Panc1 (cell line): Measurements from ENCODE around the gene TPGS1. TPM values are rescaled to one million over a fixed set of nuclear protein-coding genes. Genes with fewer than 3 reads are reported as not detected.

Experiments
- ATAC-seq: fragments of 200-7000 bp; cut with Tn5 transposase; 2 replicates; pipeline ENCODE4 v1.9.1; 2020; ENCODE audit warnings: mild to moderate bottlenecking, moderate library complexity
- BruUV-seq: library from RNA; stranded (reverse); fragments of 400-500 nt; replicated peaks from 2 replicates; lab custom pipeline; 2021; lab: Mats Ljungman, UMichigan
- CTCF ChIA-PET: fragments of 300-600 bp; sonication (Branson Sonifier 250); formaldehyde crosslinking; loops from one replicate; lab custom pipeline; 2022; ENCODE audit warnings: antibody characterized with exemption; lab: Charles Lee
- POLR2A ChIA-PET: fragments of 300-600 bp; sonication (Branson Sonifier 250); formaldehyde crosslinking; loops from one replicate; lab custom pipeline; 2022; ENCODE audit warnings: antibody characterized with exemption; lab: Charles Lee
- DNase-seq: peaks from one replicate; pipeline ENCODE4 v3.0.0-alpha.2; 2010; ENCODE audit warnings: low read depth, low spot score
- H3K27ac ChIP-seq: 2 replicates; pipeline ENCODE4 v1.5.1; 2011; ENCODE audit warnings: mild to moderate bottlenecking, low read length, inconsistent platforms
- H3K27me3 ChIP-seq: fragments of 200-500 bp; sonication (Bioruptor generic); 2 replicates; pipeline ENCODE4 v1.6.0; 2014; ENCODE audit warnings: low read length, inconsistent platforms; ENCODE audit not compliant: control insufficient read depth, insufficient read depth
- H3K36me3 ChIP-seq: fragments of 200-500 bp; sonication (Bioruptor generic); 2 replicates; pipeline ENCODE4 v1.5.1; 2014; ENCODE audit warnings: inconsistent platforms, mild to moderate bottlenecking, low read length, moderate library complexity; ENCODE audit not compliant: control insufficient read depth, insufficient read depth
- H3K4me1 ChIP-seq: 2 replicates; pipeline ENCODE4 v1.5.1; 2011; ENCODE audit warnings: inconsistent platforms, mild to moderate bottlenecking, low read length, moderate library complexity; ENCODE audit not compliant: control insufficient read depth, insufficient read depth
- H3K4me3 ChIP-seq, 2 experiments: 2 replicates each; pipeline ENCODE4 v1.5.1; 2011 to 2012; ENCODE audit warnings: low read depth in 2 of 2, low read length in 2 of 2, mild to moderate bottlenecking in 2 of 2, inconsistent platforms in 1 of 2, moderate library complexity in 1 of 2
- H3K9me3 ChIP-seq: fragments of 200-500 bp; sonication (Bioruptor generic); 2 replicates; pipeline ENCODE4 v1.5.1; 2014; ENCODE audit warnings: low read depth, mild to moderate bottlenecking, inconsistent platforms, low read length, moderate library complexity; ENCODE audit not compliant: control insufficient read depth, insufficient read depth
- POLR2AphosphoS5 ChIP-seq: IDR thresholded peaks from 2 replicates; pipeline ENCODE4 v1.6.1; 2012; ENCODE audit warnings: mild to moderate bottlenecking, low read depth, low read length, moderate library complexity
- SIN3A ChIP-seq: IDR thresholded peaks from 2 replicates; pipeline ENCODE4 v1.6.1; 2012; ENCODE audit warnings: low read depth, mild to moderate bottlenecking, low read length, moderate library complexity, borderline replicate concordance; ENCODE audit not compliant: insufficient read depth
- TCF7L2 ChIP-seq: IDR thresholded peaks from 2 replicates; pipeline ENCODE4 v1.6.1; 2011; ENCODE audit warnings: mild to moderate bottlenecking, low read depth, low read length, inconsistent platforms
- in situ Hi-C: cut with HindIII; loops from 2 replicates; pipeline ENCODE4 v1.10.0; 2016; ENCODE audit warnings: low sequenced_read_pairs, low pct_unique_long_range_greater_than_20kb
- intact Hi-C: fragments of 100-400 bp; cut with micrococcal nuclease; formaldehyde crosslinking; loops from one replicate; pipeline ENCODE4 v1.10.0; 2022; ENCODE audit not compliant: unreplicated experiment
- total RNA-seq: library from RNA; stranded (reverse); gene quantifications from one replicate; pipeline ENCODE4 v1.2.1, GENCODE V29; 2021; ENCODE audit not compliant: unreplicated experiment
- TF ChIP-seq, protein P1 (sequence below), 2 experiments: IDR thresholded peaks; 2 replicates each; pipeline ENCODE4 v1.6.1; 2011 to 2012; ENCODE audit warnings: low read depth in 2 of 2, control low read depth in 1 of 2, low read length in 1 of 2, mild to moderate bottlenecking in 1 of 2, moderate library complexity in 1 of 2; ENCODE audit not compliant: insufficient read depth in 1 of 2
- TF ChIP-seq, protein P2 (sequence below): fragments of 450-650 bp; IDR thresholded peaks from 2 replicates; pipeline ENCODE4 v1.5.1; 2017; ENCODE audit warnings: mild to moderate bottlenecking

The TPGS1 gene
- total RNA-seq, 1 experiment from 2014 or later, result 17.6 TPM

DNA sequence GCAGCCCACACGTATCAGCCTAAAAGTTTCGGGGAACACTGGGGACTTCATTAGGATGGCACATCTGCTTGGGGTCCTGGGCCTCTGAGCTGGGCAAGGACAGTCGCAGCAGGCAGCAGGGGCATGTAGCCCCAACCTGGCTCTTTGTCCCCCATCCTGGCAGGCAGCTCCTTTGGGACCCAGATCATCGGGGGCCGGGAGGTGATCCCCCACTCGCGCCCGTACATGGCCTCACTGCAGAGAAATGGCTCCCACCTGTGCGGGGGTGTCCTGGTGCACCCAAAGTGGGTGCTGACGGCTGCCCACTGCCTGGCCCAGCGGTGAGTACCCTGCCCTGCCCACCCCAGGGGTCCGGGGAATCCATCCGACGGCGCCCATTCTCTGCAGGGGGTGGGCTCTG, 39.8 kb downstream of the TPGS1 start:
- intact Hi-C loops (no loop called here), in situ Hi-C loops (no loop called here)
- ATAC-seq (no peak), DNase-seq (no peak)
- BruUV-seq, result no TSS peak
- no peak overlapping the region for H3K27ac ChIP-seq
- H3K4me3 ChIP-seq, result no peak overlapping the region
- no peaks in the 10 kb centered on the region for H3K27me3 ChIP-seq
- H3K9me3 ChIP-seq, result no peaks in the 10 kb centered on the region
- TF ChIP-seq, protein P1, sequence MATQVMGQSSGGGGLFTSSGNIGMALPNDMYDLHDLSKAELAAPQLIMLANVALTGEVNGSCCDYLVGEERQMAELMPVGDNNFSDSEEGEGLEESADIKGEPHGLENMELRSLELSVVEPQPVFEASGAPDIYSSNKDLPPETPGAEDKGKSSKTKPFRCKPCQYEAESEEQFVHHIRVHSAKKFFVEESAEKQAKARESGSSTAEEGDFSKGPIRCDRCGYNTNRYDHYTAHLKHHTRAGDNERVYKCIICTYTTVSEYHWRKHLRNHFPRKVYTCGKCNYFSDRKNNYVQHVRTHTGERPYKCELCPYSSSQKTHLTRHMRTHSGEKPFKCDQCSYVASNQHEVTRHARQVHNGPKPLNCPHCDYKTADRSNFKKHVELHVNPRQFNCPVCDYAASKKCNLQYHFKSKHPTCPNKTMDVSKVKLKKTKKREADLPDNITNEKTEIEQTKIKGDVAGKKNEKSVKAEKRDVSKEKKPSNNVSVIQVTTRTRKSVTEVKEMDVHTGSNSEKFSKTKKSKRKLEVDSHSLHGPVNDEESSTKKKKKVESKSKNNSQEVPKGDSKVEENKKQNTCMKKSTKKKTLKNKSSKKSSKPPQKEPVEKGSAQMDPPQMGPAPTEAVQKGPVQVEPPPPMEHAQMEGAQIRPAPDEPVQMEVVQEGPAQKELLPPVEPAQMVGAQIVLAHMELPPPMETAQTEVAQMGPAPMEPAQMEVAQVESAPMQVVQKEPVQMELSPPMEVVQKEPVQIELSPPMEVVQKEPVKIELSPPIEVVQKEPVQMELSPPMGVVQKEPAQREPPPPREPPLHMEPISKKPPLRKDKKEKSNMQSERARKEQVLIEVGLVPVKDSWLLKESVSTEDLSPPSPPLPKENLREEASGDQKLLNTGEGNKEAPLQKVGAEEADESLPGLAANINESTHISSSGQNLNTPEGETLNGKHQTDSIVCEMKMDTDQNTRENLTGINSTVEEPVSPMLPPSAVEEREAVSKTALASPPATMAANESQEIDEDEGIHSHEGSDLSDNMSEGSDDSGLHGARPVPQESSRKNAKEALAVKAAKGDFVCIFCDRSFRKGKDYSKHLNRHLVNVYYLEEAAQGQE (IDR thresholded peaks at IDR 0.05; ENCODE audit: insufficient read depth in 1 of 2, low read depth in 2 of 2, low read length in 1 of 2), result no peak
- TF ChIP-seq TCF7L2, result no peak
- TF ChIP-seq, protein P2, sequence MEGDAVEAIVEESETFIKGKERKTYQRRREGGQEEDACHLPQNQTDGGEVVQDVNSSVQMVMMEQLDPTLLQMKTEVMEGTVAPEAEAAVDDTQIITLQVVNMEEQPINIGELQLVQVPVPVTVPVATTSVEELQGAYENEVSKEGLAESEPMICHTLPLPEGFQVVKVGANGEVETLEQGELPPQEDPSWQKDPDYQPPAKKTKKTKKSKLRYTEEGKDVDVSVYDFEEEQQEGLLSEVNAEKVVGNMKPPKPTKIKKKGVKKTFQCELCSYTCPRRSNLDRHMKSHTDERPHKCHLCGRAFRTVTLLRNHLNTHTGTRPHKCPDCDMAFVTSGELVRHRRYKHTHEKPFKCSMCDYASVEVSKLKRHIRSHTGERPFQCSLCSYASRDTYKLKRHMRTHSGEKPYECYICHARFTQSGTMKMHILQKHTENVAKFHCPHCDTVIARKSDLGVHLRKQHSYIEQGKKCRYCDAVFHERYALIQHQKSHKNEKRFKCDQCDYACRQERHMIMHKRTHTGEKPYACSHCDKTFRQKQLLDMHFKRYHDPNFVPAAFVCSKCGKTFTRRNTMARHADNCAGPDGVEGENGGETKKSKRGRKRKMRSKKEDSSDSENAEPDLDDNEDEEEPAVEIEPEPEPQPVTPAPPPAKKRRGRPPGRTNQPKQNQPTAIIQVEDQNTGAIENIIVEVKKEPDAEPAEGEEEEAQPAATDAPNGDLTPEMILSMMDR, result no peak
- no peak for TF ChIP-seq SIN3A
- no peak for TF ChIP-seq POLR2AphosphoS5
- H3K36me3 ChIP-seq, result no peaks in the 10 kb centered on the region
- CTCF ChIA-PET, result interaction anchor here (0.5 kb wide), 1 partner anchor 35 kb away, joined by 4 read pairs; no protein-coding TSS in a partner anchor
- POLR2A ChIA-PET, result no interaction called here
- no peaks in the 10 kb centered on the region for H3K4me1 ChIP-seq

DNA sequence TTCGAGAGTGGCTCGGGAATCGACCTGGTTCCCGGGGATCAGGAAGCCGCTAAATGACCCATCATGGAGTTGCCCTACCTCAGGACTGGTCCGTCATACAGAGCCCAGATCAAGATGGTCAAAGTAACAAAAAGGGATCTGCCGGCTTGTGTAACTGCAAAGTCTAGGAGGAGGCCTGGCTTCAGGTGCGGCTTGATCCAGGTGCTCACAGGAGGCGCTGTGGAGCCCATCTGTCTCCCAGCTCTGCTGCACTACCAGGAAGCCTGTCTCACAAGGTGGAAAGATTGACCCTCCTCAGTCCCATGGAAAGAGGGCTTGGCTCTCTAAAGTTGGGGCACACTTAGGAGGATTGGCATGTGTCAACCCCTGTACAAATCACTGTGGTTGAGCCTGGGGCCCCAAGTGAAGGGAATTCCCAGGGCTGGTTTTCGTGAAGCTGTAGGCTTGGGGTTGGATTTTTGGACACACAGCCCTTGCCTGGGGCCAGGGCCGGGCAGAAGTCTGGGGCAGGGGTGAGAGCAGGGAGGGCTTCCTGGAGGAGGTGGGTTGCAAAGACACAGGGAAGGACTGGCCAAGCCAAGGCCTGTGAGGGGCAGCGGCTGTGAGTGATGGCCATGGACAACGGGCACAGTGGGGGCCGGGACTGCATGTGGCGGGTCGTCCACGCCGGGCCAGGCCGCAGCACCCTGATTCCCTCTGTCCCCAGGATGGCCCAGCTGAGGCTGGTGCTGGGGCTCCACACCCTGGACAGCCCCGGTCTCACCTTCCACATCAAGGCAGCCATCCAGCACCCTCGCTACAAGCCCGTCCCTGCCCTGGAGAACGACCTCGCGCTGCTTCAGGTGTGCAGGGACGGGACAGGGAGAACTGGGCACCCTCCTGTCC, 40.8 kb downstream of the TPGS1 start:
- POLR2A ChIA-PET, result no interaction called here
- H3K27ac ChIP-seq, result no peak overlapping the region
- no peak for DNase-seq
- no peaks in the 10 kb centered on the region for H3K4me1 ChIP-seq
- no peak for ATAC-seq
- intact Hi-C loops (no loop called here), in situ Hi-C loops (no loop called here)
- no TSS peak for BruUV-seq
- no peaks in the 10 kb centered on the region for H3K36me3 ChIP-seq
- no peaks in the 10 kb centered on the region for H3K27me3 ChIP-seq
- CTCF ChIA-PET, result no interaction called here
- no peak overlapping the region for H3K4me3 ChIP-seq
- TF ChIP-seq POLR2AphosphoS5, result no peak
- TF ChIP-seq, protein P2, result no peak
- no peak for TF ChIP-seq SIN3A
- no peak for TF ChIP-seq TCF7L2
- TF ChIP-seq, protein P1 (IDR thresholded peaks at IDR 0.05; ENCODE audit: insufficient read depth in 1 of 2, low read depth in 2 of 2, low read length in 1 of 2), result no peak
- H3K9me3 ChIP-seq, result no peaks in the 10 kb centered on the region
